ENCODE data around the gene KBTBD6.
"Not testable (repeated sequence)": the region's sequence is repeated elsewhere in the genome, so short reads cannot be mapped to it uniquely, and the experiment has no call there.

KBTBD6 gene

DNA sequence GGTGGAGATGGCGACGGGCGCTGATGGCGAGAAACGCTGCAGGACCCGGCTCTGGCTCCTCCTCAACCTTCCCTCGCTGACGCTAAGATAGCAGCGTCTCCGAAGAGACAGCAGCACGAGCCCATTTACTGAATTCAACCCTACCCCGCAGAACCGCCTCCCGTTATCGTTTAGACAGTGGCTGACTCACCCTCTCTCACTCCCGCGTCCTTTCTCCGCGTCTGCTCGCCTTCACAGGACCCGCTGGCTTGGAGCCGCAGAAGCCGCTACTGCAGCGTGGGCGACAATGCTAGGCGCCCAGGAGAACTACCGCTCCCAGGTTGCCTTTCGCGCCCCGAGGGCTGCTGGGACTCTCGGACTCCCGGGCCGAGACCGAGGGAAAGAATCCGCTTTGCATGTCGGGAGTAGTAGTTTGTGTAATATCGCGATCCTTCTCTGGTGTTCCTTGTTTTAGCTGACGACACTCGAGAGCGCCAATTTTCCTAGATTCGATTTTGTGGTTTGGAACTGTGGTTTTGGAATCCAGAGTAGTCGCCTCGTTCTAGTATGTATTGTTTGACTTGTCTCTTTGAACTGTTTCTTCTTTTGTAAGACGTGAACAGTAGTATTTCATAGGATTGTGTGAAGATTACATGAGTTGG, at the start of gene KBTBD6:
KBTBD6 (minus strand) TSS at position 291 of the 641 bp plus-strand sequence. CDS start 291 bp downstream, outside the sequence.
- DNase-seq, result peak; percentile 91

GRCh38 chr13:41182231-41182630, 49.6 kb upstream of the KBTBD6 start:
- DNase-seq, result no peak

DNA sequence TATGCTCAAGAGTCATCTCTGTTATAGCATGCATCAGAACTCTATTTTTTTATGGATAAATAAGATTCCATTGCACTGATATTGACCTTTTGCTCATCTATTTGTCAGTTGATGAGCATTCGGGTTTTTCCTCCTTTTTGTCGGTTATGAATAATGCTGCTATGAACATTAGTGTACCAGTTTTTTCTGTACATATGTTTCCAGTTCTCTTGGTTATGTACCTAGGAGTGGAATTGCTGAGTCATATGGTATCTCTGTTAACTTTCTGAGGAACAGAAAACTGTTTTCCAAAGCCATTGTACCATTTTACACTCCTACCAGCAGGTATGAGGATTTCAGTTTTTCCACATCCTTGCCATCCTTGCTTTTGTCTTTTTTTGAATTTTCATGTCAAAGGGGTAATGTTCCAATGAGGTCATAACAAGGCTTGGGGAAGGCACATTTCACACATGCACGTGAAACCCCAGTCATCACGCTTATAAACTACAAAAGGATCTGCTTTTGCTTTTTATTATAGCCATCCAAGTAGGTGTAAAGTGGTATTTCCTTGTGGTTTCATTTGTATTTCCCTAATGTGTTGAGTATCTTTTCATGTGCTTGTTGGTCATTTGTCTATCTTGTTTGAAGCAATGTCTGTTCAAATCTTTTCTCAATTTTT, 47.1 kb upstream of the KBTBD6 start:
- no peak for DNase-seq

GRCh38 chr13:41178040-41178439, 45.4 kb upstream of the KBTBD6 start:
- DNase-seq, result no peak

GRCh38 chr13:41177616-41178015, 45.0 kb upstream of the KBTBD6 start:
- no peak for DNase-seq

DNA sequence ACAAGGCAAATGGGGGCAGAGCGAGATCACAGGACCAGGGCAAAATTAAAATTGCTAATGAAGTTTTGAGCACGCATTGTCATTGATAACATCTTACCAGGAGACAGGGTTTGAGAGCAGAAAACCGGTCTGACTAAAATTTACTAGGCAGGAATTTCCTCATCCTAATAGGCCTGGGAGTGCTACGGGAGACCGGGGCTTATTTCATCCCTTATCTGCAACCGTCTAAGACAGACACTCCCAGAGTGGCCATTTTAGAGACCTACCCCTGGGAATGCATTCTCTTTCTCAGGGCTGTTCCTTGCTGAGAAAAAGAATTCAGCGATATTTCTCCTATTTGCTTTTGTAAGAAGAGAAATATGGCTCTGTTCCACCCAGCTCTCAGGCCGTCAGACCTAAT, 43.0 kb upstream of the KBTBD6 start:
- not testable (repeated sequence) for DNase-seq

GRCh38 chr13:41162151-41162550, 29.5 kb upstream of the KBTBD6 start:
- no peak for DNase-seq

- DNase-seq, result no peak
These were observed 26.6 kb upstream of the KBTBD6 start for GRCh38 chr13:41159174-41159573.

- DNase-seq, result no peak
These were observed 24.6 kb upstream of the KBTBD6 start for GRCh38 chr13:41157048-41157717.

DNA sequence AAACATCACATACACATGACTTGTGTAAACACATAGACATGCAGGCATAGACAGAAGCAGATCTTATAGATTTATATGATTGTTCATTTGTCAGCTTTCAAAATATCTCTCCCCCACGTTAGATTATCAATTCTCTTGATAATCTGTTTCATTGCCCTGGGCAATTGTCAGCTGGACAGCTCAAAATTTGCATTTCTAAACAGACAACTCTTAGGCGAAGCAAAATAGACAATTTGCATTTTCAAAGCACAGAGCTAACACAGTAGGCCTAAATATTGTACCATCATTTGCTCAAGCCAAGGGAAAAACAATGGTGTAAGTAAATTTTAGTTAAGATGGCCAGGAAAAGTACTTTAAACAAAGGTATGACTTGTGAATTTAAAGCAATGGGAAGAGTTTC, 24.0 kb upstream of the KBTBD6 start:
- no peak for DNase-seq

DNA sequence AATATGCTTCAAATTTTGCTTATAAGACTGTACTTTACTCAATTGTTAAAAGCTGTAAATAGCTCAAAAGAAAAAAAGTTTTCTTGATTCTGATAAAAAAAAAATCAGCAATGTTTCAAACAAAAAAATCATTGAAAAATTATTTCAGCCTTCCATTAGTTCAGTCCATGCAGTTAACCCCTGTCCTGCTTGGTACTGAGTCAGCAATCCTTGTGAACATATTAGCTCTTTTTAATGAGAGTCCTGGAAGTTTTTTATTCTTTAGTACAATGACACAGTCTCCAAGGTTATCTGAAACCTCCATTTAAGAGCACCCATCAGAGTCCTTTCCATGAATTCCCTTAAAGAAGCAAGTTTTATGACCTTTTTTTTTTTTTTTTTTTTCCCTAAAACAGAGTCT, 21.4 kb upstream of the KBTBD6 start:
- no peak for DNase-seq

DNA sequence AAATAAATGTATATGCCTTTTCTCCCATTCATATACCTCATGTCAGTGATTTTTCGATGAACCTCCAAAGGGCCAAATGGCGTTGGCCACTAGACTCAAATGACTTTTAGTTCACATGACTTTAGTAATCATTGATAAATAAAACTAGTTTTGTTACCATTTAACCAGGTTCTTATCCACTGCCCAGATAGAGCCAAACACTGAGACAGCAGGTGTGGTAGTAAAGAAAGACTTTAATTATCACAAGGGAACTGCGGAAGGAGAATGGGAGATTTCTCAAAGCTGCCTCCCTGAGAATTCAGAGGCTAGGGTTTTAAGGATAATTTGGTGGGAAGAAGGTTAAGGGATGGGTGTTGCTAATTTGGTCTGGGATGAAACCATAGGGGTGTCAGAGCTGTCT, 19.4 kb upstream of the KBTBD6 start:
- DNase-seq, result no peak

- DNase-seq, result no peak
These were observed 17.5 kb upstream of the KBTBD6 start for GRCh38 chr13:41150058-41150457.

- no peak for DNase-seq
These were observed 16.0 kb upstream of the KBTBD6 start for GRCh38 chr13:41148419-41149283.

GRCh38 chr13:41145136-41145908, 12.7 kb upstream of the KBTBD6 start:
- DNase-seq, result no peak

DNA sequence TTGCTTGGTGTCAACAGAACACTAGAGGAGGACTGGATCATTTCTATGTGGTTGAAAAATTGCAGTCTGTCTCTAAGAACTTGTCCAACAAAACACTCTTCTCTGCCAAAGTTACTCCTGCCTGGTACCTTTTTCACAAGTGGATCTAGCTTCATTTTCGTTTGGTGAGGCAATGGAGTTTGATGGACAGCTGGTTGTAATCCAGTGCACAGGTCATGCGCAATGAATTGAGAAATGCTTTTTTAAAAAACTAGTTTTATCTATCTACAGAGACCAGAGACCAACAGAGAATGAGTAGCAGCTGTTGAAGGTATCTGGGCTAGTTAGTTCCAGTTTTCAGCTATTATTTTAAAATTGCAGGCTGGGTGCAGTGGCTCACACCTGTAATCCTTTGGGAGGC, 12.0 kb upstream of the KBTBD6 start:
- no peak for DNase-seq

- DNase-seq, result no peak
These were observed 6.8 kb upstream of the KBTBD6 start for GRCh38 chr13:41139296-41139966.

DNA sequence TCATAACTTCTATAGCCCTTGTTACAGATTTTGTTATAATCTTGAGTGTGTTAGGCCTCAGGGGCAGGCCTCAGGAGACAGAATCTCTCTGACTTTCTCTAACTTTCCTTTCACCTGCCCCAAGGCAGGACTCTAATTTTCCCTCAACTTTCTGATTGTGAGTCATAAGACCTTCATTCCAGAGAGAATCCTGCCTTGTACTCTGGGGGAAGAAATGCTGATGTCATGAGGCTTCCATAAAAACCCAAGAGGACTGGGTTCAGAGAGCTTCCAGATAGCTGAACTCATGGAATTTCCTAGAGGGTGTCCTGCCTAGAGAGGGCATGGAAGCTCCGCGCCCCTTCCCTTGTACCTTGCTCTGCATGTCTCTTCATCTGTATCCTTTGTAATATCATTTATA, 5.3 kb upstream of the KBTBD6 start:
- DNase-seq, result no peak

- no peak for DNase-seq
These were observed 4.6 kb upstream of the KBTBD6 start for GRCh38 chr13:41137241-41137640.

- DNase-seq, result no peak
These were observed 3.9 kb upstream of the KBTBD6 start for GRCh38 chr13:41136396-41137031.

GRCh38 chr13:41133951-41134350, 1.3 kb upstream of the KBTBD6 start:
- DNase-seq, result no peak

Measured in stimulated activated CD4-positive, alpha-beta T cell treated with anti-CD3 and anti-CD28 coated beads, Interleukin-12 subunit alpha, Interleukin-12 subunit beta, amount 100 ng/mL, for 4 hours (primary cell).